ENCODE measurements around the gene RFT1. TPM values are rescaled to one million over a fixed set of nuclear protein-coding genes. Genes with fewer than 3 reads are reported as not detected.

RFT1 gene
- total and polyA plus RNA-seq, 2 donors (not counting 1 experiment from before 2014, with no cell fraction given), result 9.7 to 20.5 TPM

GRCh38 chr3:53161820-53162671, 31.8 kb upstream of the RFT1 start:
- H3K4me1 ChIP-seq (ENCODE audit: control insufficient read depth, extremely low read depth, insufficient read depth, low read length), result peaks cover 20% of the 10 kb centered on the region
- H3K9me3 ChIP-seq (ENCODE audit: control insufficient read depth, insufficient read depth, low read depth, low read length), result no peaks in the 10 kb centered on the region
- no peaks in the 10 kb centered on the region for H3K36me3 ChIP-seq (ENCODE audit: control insufficient read depth, insufficient read depth, low read length)
- H3K9ac ChIP-seq (ENCODE audit: insufficient read depth, low read length), result peak overlapping the region; percentile 79
- no peak overlapping the region for H2AFZ ChIP-seq (ENCODE audit: low read length)
- peak overlapping the region; percentile 67 for H3K4me2 ChIP-seq (ENCODE audit: extremely low read depth, insufficient read depth, low read length)
- no peak for TF ChIP-seq EZH2 (IDR thresholded peaks at IDR 0.05; ENCODE audit: low read length, missing control alignments)
- no peak for TF ChIP-seq CTCF (conservative IDR thresholded peaks at IDR 0.05 in 1 of 2, IDR thresholded peaks at IDR 0.05 in 1 of 2; ENCODE audit: low read depth in 1 of 2, low read length in 2 of 2)
- H3K79me2 ChIP-seq (ENCODE audit: control insufficient read depth, insufficient read depth, low read length), result peaks cover 13% of the 10 kb centered on the region
- peak in 1 of 2 donors; percentile 36 for DNase-seq (ENCODE audit: low read depth in 2 of 2)
- H3K27me3 ChIP-seq (ENCODE audit: control insufficient read depth, insufficient read depth, low read length), result peaks cover 4% of the 10 kb centered on the region
- no peak overlapping the region for H3K27ac ChIP-seq (ENCODE audit: insufficient read depth, low read length)
- H4K20me1 ChIP-seq (ENCODE audit: control insufficient read depth, extremely low read depth, insufficient read depth, low read length), result no peaks in the 10 kb centered on the region
- H3K4me3 ChIP-seq (replicated peaks in 1 of 4; ENCODE audit: control extremely low read depth in 1 of 4, insufficient read depth in 1 of 4, low read depth in 3 of 4, low read length in 4 of 4), result peak overlapping the region; percentile 56 to 88 (median 85)

DNA sequence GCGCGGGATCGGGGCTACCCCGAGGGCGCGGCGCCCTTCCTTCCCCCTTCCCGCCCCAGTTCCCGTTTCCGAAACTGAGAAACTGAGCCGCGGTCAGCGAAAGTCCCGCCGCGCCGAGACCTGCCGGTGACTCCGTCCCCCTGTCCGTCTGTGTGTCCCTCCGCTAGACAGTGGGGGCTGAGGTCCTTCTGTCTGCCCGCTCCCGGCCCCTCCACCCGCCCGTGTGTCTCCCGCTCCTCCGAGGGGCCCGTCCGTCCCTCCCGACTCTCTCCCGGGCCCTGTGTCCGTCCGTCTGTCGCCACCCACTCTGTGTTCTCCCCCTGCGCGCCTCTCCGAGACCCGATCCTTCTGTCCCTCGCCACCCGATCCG, 31.2 kb upstream of the RFT1 start:
- H3K9me3 ChIP-seq (ENCODE audit: control insufficient read depth, insufficient read depth, low read depth, low read length), result no peaks in the 10 kb centered on the region
- no peaks in the 10 kb centered on the region for H4K20me1 ChIP-seq (ENCODE audit: control insufficient read depth, extremely low read depth, insufficient read depth, low read length)
- TF ChIP-seq CTCF (conservative IDR thresholded peaks at IDR 0.05 in 1 of 2, IDR thresholded peaks at IDR 0.05 in 1 of 2; ENCODE audit: low read depth in 1 of 2, low read length in 2 of 2), result no peak
- no peak for TF ChIP-seq EZH2 (IDR thresholded peaks at IDR 0.05; ENCODE audit: low read length, missing control alignments)
- H3K36me3 ChIP-seq (ENCODE audit: control insufficient read depth, insufficient read depth, low read length), result no peaks in the 10 kb centered on the region
- peak overlapping the region; percentile 73 for H2AFZ ChIP-seq (ENCODE audit: low read length)
- H3K4me3 ChIP-seq (replicated peaks in 1 of 4; ENCODE audit: control extremely low read depth in 1 of 4, insufficient read depth in 1 of 4, low read depth in 3 of 4, low read length in 4 of 4), result peak overlapping the region; percentile 56 to 88 (median 85)
- H3K9ac ChIP-seq (ENCODE audit: insufficient read depth, low read length), result peak overlapping the region; percentile 79
- H3K4me1 ChIP-seq (ENCODE audit: control insufficient read depth, extremely low read depth, insufficient read depth, low read length), result peaks cover 15% of the 10 kb centered on the region
- peaks cover 10% of the 10 kb centered on the region for H3K27me3 ChIP-seq (ENCODE audit: control insufficient read depth, insufficient read depth, low read length)
- peak overlapping the region; percentile 35 for H3K4me2 ChIP-seq (ENCODE audit: extremely low read depth, insufficient read depth, low read length)
- H3K27ac ChIP-seq (ENCODE audit: insufficient read depth, low read length), result peak overlapping the region; percentile 57
- H3K79me2 ChIP-seq (ENCODE audit: control insufficient read depth, insufficient read depth, low read length), result peaks cover 9% of the 10 kb centered on the region
- no peak for DNase-seq (ENCODE audit: low read depth in 2 of 2)

- Histone ChIP-seq H3K79me2 (ENCODE audit: control insufficient read depth, insufficient read depth, low read length) (peaks cover 8% of the 10 kb centered on the region), H3K27ac (ENCODE audit: insufficient read depth, low read length) (peak within 1 kb of the TSS; percentile 57)
Measured at GRCh38 chr3:53160660-53161449, 30.6 kb upstream of the RFT1 start, which contains the start of gene PRKCD. TSS of gene PRKCD (plus strand) at chr3:53161209. CDS start at chr3:53178423, 17,214 bp downstream.

More at GRCh38 chr3:53160660-53161449, 30.6 kb upstream of the RFT1 start, which contains the start of gene PRKCD:
- peak within 1 kb of the TSS; percentile 75 for H2AFZ ChIP-seq (ENCODE audit: low read length)
- peaks cover 10% of the 10 kb centered on the region for H3K27me3 ChIP-seq (ENCODE audit: control insufficient read depth, insufficient read depth, low read length)
- H3K9ac ChIP-seq (ENCODE audit: insufficient read depth, low read length), result peak within 1 kb of the TSS; percentile 79
- TF ChIP-seq EZH2 (IDR thresholded peaks at IDR 0.05; ENCODE audit: low read length, missing control alignments) (no peak), CTCF (conservative IDR thresholded peaks at IDR 0.05 in 1 of 2, IDR thresholded peaks at IDR 0.05 in 1 of 2; ENCODE audit: low read depth in 1 of 2, low read length in 2 of 2) (peak; percentile 3 to 48)
- H3K4me3 ChIP-seq (replicated peaks in 1 of 4; ENCODE audit: control extremely low read depth in 1 of 4, insufficient read depth in 1 of 4, low read depth in 3 of 4, low read length in 4 of 4), result peak within 1 kb of the TSS; percentile 61 to 88 (median 85)
- peaks cover 11% of the 10 kb centered on the region for H3K4me1 ChIP-seq (ENCODE audit: control insufficient read depth, extremely low read depth, insufficient read depth, low read length)
- no peaks in the 10 kb centered on the region for H3K36me3 ChIP-seq (ENCODE audit: control insufficient read depth, insufficient read depth, low read length)
- no peaks in the 10 kb centered on the region for H4K20me1 ChIP-seq (ENCODE audit: control insufficient read depth, extremely low read depth, insufficient read depth, low read length)
- H3K4me2 ChIP-seq (ENCODE audit: extremely low read depth, insufficient read depth, low read length), result peak within 1 kb of the TSS; percentile 85
- peak; percentile 82 to 86 for DNase-seq (ENCODE audit: low read depth in 2 of 2)
- no peaks in the 10 kb centered on the region for H3K9me3 ChIP-seq (ENCODE audit: control insufficient read depth, insufficient read depth, low read depth, low read length)

All from fibroblast of lung (primary cell).